Endothelial cell (in vitro differentiated cells): ENCODE measurements around the gene APBB2. TPM values are rescaled to one million over a fixed set of nuclear protein-coding genes. Genes with fewer than 3 reads are reported as not detected.

ENCODE experiments used
- DNase-seq: peaks from one replicate; pipeline ENCODE4 v3.0.0; 2021; ENCODE audit warnings: low spot score
- H3K27ac Mint-ChIP-seq: one replicate; pipeline ENCODE4 v1.8.0; 2021; ENCODE audit warnings: mixed read lengths, inconsistent platforms; ENCODE audit not compliant: unreplicated experiment
- H3K27me3 Mint-ChIP-seq: one replicate; pipeline ENCODE4 v1.8.0; 2021; ENCODE audit warnings: mild to moderate bottlenecking, moderate library complexity, mixed read lengths, inconsistent platforms; ENCODE audit not compliant: unreplicated experiment
- H3K36me3 Mint-ChIP-seq: one replicate; pipeline ENCODE4 v1.8.0; 2021; ENCODE audit warnings: mild to moderate bottlenecking, low read depth, mixed read lengths, inconsistent platforms; ENCODE audit not compliant: unreplicated experiment
- H3K4me1 Mint-ChIP-seq: one replicate; pipeline ENCODE4 v1.8.0; 2021; ENCODE audit warnings: mild to moderate bottlenecking, mixed read lengths, inconsistent platforms; ENCODE audit not compliant: unreplicated experiment
- H3K4me3 Mint-ChIP-seq: one replicate; pipeline ENCODE4 v1.8.0; 2021; ENCODE audit warnings: mild to moderate bottlenecking, mixed read lengths, inconsistent platforms; ENCODE audit not compliant: unreplicated experiment
- H3K9me3 Mint-ChIP-seq: one replicate; pipeline ENCODE4 v1.8.0; 2021; ENCODE audit warnings: mixed read lengths, inconsistent platforms; ENCODE audit not compliant: unreplicated experiment
- total RNA-seq: library from RNA; stranded (reverse); fragmentation: NEBNext Ultra II Directional; extraction: Animal tissue kit (Norgen Biotek cat#: 25700); gene quantifications from one replicate; pipeline ENCODE4 v1.2.1, GENCODE V29; 2021; ENCODE audit not compliant: unreplicated experiment
- TF ChIP-seq, protein P1 (sequence below): fragments of 200-600 bp; sonication (generic); IDR thresholded peaks from one replicate; pipeline ENCODE4 v1.5.0; 2021; ENCODE audit warnings: antibody characterized with exemption; ENCODE audit not compliant: unreplicated experiment

Gene APBB2
- total RNA-seq, 1 donor from 2014 or later, result 103 TPM

DNA sequence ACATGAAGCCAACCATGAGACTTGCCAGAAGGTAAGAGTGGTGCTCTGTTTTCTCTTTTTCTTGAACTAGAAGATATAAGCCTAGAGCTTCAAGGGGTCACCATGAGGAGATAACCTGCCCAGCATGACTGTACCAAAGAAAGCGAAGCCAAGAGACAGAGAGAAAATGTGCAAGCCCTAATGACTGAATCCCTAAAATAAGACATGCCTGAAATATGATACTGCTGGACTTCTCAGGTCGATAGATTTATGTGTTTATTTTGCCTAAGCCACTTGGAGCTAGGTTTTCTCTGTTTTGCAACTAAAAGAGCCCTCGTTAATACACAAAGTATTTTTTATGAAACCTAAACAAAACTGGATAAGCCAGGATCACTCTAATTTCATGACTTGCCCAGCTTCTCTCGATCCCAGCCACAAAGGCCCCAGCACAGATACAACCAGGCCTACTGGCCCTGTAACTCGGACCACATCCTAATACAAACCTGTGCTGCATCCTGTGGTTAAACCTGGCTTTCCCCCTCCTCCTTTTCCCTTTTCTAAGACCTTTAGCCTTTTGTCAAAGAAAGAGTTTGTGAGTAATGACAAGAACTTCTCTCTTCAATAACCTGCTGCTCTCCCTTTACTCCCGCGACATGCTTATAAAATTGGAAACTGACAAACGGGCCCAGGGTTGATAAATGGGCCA lies 185.8 kb downstream of the APBB2 start:
- Mint-ChIP-seq H3K27me3 (peaks cover 3% of the 10 kb centered on the region), H3K4me1 (peaks cover 18% of the 10 kb centered on the region), H3K4me3 (peak overlapping the region; percentile 3), H3K36me3 (peaks cover 45% of the 10 kb centered on the region), H3K27ac (peak overlapping the region; percentile 1), H3K9me3 (peaks cover 28% of the 10 kb centered on the region)
- no peak for DNase-seq
- TF ChIP-seq, protein P1, sequence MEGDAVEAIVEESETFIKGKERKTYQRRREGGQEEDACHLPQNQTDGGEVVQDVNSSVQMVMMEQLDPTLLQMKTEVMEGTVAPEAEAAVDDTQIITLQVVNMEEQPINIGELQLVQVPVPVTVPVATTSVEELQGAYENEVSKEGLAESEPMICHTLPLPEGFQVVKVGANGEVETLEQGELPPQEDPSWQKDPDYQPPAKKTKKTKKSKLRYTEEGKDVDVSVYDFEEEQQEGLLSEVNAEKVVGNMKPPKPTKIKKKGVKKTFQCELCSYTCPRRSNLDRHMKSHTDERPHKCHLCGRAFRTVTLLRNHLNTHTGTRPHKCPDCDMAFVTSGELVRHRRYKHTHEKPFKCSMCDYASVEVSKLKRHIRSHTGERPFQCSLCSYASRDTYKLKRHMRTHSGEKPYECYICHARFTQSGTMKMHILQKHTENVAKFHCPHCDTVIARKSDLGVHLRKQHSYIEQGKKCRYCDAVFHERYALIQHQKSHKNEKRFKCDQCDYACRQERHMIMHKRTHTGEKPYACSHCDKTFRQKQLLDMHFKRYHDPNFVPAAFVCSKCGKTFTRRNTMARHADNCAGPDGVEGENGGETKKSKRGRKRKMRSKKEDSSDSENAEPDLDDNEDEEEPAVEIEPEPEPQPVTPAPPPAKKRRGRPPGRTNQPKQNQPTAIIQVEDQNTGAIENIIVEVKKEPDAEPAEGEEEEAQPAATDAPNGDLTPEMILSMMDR, result no peak

DNA sequence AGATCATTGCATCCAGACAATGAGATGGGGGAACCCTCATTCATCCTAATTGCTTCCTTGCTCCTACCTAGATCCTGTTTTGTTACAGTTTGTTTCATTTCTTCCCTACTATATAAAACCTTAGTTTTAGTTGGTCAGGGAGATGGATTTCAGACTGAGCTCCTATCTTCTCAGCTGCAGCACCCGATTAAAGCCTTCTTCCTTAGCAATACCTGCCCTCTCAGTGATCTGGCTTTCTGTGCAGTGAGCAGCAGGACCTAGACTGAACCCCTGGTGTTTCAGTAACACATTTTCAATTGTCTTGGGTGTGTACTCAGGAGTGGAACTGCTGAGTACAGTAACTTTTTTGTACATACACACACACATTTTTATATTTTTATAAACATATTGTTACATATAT lies 187.4 kb downstream of the APBB2 start:
- peaks cover 41% of the 10 kb centered on the region for H3K36me3 Mint-ChIP-seq
- H3K4me1 Mint-ChIP-seq, result peaks cover 23% of the 10 kb centered on the region
- no peak overlapping the region for H3K27ac Mint-ChIP-seq
- TF ChIP-seq, protein P1, result no peak
- H3K9me3 Mint-ChIP-seq, result peaks cover 33% of the 10 kb centered on the region
- no peak overlapping the region for H3K4me3 Mint-ChIP-seq
- DNase-seq, result no peak
- peaks cover 5% of the 10 kb centered on the region for H3K27me3 Mint-ChIP-seq

GRCh38 chr4:41025824-41026223 lies 188.5 kb downstream of the APBB2 start:
- H3K27ac Mint-ChIP-seq, result no peak overlapping the region
- peaks cover 49% of the 10 kb centered on the region for H3K36me3 Mint-ChIP-seq
- no peak for DNase-seq
- peaks cover 26% of the 10 kb centered on the region for H3K4me1 Mint-ChIP-seq
- H3K9me3 Mint-ChIP-seq, result peaks cover 33% of the 10 kb centered on the region
- no peak overlapping the region for H3K4me3 Mint-ChIP-seq
- peaks cover 5% of the 10 kb centered on the region for H3K27me3 Mint-ChIP-seq
- TF ChIP-seq, protein P1, result no peak

DNA sequence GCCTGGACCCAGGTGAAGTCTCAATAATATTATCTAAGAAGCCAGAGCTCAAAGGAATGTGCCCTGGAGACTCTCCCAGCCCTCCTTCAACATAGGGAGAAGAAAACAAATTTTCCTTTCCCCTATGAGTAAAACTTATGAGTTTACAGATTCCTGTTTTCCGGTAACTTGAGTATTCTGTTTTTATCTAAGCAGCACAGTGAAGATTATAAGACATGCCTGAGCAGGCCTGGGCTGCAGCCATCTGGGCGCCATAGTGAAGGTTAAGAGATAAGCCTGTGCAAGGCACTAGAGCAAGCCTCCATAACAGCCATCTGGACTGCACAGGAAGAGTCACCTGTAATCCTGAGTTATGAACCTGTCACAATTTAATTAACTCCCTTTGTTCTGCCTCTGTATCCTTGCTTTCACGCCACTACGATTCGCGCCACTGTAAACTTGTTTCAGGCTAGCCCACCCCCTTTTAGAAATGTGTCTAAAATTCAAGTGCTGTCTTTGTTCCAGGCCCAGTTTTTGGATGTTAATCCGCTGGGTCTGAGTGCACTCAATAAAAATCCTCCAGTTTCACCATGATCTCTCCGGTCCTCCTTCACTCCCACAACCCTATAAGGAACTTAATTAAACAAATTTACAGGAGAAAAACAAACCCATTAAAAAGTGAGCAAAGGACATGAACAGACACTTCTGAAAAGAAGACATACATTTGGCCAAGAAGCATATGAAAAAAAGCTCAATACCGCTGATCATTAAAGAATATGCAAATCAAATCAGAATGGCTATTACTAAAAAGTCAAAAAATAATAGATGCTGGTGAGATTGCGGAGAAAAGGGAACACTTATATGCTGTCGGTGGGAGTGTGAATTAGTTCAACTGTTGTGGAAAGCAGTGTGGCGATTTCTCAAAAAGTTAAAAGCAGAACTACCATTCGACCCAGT lies 189.5 kb downstream of the APBB2 start:
- H3K36me3 Mint-ChIP-seq, result peaks cover 47% of the 10 kb centered on the region
- H3K4me1 Mint-ChIP-seq, result peaks cover 29% of the 10 kb centered on the region
- H3K27me3 Mint-ChIP-seq, result peaks cover 5% of the 10 kb centered on the region
- peak overlapping the region; percentile 32 for H3K4me3 Mint-ChIP-seq
- DNase-seq, result no peak
- TF ChIP-seq, protein P1, result no peak
- H3K27ac Mint-ChIP-seq, result no peak overlapping the region
- H3K9me3 Mint-ChIP-seq, result peaks cover 33% of the 10 kb centered on the region
